Fibroblast of skin of left quadriceps (primary cell): ENCODE results near the gene AXIN2.

Source experiments
- DNase-seq, 2 experiments: peaks; one replicate each; pipeline ENCODE4 v3.0.0-alpha.2; 2013; ENCODE audit warnings: low read depth in 2 of 2

Gene AXIN2

GRCh38 chr17:65561452-65562205 is at the start of gene AXIN2:
AXIN2 (minus strand) TSS chr17:65561648; CDS start chr17:65558620, 3,028 bp downstream.
- peak; percentile 83 to 84 for DNase-seq

DNA sequence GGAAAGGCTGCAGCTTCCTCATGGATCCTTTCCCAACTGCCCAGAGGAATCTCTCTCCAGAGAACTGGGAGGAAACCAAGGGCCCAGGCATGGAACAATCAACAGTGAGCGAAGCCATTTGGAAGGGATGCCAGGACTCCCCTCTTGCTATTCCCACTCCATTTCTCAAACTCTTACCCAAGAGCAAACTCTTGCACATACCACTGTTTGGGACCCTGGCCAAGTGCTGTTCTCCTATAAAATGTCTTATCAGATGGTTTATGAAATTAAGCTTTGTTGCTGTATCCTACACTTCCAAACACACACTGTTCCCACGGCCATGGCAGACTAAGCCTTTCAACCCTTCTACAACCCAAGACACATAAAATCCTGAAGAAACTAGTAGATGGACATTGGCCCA is 48.3 kb upstream of the AXIN2 start:
- DNase-seq = no peak

GRCh38 chr17:65609286-65609685 is 47.8 kb upstream of the AXIN2 start:
- DNase-seq = no peak

- no peak for DNase-seq
Measured at GRCh38 chr17:65604070-65604469, 42.6 kb upstream of the AXIN2 start.

DNA sequence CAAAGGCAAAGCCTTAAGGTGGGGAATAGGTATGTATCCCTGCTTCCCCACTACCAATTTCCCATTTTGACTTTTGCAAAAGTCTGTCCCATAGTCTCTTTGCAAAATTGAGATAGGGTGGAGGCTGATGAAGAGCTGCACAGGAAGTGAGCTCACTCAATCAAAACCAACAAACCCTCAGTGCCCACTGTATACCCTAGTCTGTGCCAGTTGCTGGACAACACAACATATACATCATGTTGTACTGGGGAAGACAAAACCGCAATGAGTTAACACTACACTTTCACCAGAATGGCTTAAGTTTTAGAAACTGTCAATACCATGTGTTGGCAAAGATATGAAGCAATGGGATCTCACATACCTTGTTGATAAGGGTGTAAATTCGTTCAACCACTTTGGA is 40.4 kb upstream of the AXIN2 start:
- no peak for DNase-seq

GRCh38 chr17:65601145-65601544 is 39.7 kb upstream of the AXIN2 start:
- DNase-seq = no peak

- no peak for DNase-seq
Measured at GRCh38 chr17:65600518-65600917, 39.1 kb upstream of the AXIN2 start.

- no peak for DNase-seq
Measured at GRCh38 chr17:65599650-65600049, 38.2 kb upstream of the AXIN2 start.

- DNase-seq = no peak
Measured at GRCh38 chr17:65598746-65599145, 37.3 kb upstream of the AXIN2 start.

GRCh38 chr17:65595071-65595656 is 33.7 kb upstream of the AXIN2 start:
- no peak for DNase-seq

GRCh38 chr17:65593855-65594845 is 32.7 kb upstream of the AXIN2 start:
- peak; percentile 36 to 45 for DNase-seq

- DNase-seq = no peak
Measured at GRCh38 chr17:65593092-65593854, 31.8 kb upstream of the AXIN2 start.

DNA sequence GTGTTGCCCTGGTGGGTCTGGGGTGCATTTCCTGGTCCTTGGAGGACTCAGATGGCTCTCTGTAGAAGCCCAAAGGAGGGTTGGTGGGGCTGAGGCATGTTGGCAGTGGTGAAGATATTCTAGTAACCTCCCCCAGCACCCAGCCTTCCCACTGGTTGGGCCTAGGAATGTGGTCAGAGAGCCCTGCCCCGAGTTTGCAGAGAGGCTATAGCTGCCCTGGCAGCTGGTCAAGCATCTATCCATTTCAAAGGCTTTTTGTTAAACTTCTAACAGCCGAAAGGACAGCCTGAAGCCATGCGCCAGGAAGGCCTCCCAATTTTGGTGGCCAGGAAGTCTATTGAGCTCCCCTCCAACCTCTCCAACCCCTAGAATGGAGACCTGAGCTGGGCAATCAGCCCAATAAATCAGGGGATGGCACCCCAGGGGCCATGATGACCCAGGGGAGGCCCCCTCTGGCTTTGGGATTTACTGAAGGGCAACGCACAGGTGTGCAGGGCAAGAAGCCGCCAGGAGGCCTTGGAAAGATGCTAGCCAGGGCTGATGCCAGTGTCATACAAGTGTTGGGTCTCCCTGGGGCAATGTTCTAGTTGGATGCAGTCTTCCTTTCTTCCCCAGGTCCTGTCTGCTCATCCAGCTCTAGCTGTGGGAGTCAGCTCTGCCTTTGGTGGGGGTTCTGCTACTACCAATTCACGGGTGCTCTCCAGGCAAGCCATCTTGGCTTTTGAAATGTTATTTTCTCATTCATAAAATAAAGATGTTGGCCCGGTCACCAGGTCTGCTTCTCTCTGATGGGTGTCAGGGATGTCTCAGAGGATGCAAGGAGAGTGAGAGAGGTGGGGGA is 30.9 kb upstream of the AXIN2 start:
- no peak for DNase-seq

DNA sequence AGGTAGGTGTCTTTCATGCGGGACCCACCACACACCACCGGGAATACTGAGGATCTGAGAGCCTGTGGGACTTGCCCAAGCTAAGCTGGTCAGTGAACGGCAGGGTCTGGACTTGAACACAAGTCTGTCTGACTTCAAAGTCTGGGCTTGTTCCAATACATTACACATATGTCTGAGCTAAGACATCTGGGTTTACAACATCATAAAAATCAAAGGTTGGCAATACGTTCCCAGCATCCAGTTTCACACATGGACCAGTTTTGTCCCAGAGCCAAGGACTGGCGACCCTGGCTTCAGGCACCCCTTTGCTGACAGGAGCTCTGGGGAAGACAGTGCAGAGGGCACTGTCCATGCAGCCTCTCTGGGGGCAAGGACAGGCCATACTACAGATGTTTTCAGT is 27.9 kb upstream of the AXIN2 start:
- no peak for DNase-seq

DNA sequence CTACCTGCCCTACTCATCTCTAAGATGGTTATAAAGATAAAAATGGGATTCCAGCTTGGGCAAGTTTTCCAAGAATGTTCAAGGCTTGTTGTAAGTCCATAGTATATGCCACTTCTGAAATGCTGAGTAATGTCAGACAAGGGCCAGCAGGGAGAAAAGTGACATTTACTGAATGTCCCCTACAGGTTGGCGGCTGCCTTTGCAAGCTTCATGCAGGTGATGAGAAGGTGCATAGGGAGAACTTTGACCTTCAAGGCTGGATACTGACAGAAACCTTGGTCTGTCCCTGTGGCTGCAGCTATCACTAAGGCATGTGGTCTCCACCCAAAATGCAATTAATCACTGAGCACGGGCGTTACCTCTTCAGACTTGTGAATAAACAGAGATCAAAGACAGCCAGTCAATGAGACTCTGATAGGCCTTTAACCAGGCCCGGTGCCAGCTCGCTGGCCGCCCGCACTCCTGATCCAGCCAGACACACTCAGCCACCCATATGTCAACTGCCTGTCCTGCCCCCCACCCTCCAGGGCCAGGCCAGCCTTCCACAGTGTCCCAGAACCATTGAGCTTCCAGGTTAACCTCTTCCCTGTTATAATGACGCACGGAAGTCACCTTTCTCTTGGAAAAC is 26.8 kb upstream of the AXIN2 start:
- no peak for DNase-seq

GRCh38 chr17:65587534-65588180 is 26.2 kb upstream of the AXIN2 start:
- no peak for DNase-seq

GRCh38 chr17:65586899-65587298 is 25.5 kb upstream of the AXIN2 start:
- no peak for DNase-seq

GRCh38 chr17:65584604-65585521 is 23.4 kb upstream of the AXIN2 start:
- DNase-seq = no peak
